Activated CD4-positive, alpha-beta T cell treated with anti-CD3 and anti-CD28 coated beads, Interleukin-2, Interleukin-4, amounts not matched to agents 100 ng/mL and 50 ng/mL, durations not matched to agents 16 hours and 8 hours (primary cell): ENCODE data around the gene DCST1.
A peak's percentile ranks its signal among the peaks of the same experiment; 100 is the strongest.

Experiments
- DNase-seq: peaks from one replicate; pipeline ENCODE4 v3.0.0-alpha.2; 2020; ENCODE audit warnings: low spot score

The DCST1 gene

GRCh38 chr1:155001675-155002463 is 31.8 kb upstream of the DCST1 start:
- DNase-seq: peak; percentile 99

DNA sequence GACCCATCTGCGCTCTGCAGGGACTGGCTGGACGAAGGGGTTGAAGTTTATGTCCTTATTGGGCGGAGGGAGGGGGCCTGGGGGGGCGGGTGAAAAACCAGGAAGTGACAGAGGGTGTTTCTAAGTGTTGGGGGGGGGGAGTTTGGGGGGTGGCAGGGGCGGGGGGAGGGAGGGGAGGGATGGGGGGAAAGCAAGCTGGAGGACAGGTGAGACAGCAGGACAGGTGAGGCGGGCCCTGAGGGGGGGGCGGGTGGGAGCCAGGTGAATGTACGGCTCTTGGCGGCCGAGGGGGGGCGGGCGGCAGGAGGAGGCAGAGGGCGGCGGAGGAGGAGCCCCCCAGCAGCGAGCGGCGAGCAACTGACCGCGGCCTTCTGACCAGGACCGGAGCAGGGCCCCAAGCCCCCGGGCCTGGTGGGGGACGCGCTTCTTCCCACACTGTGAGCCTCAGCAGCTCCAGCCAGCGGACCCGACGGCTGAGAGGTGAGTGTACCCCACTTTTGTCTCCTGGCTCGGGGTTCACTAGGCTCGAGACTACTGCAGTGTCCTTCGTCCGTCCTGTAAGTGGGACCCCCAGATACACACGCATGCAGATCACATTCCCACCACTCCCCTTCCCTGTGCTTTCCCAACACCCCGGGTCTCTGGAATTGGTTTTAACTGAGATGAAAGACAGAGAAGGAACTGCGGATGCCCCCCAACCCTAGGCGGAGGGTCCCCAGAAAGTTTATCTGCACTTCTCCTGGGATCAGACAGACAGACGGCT is 31.0 kb upstream of the DCST1 start, which contains the start of gene ZBTB7B:
Gene ZBTB7B (plus strand): TSS at position 339 of the 763 bp plus-strand sequence. CDS start 11,859 bp downstream, outside the sequence.
- DNase-seq: no peak

DNA sequence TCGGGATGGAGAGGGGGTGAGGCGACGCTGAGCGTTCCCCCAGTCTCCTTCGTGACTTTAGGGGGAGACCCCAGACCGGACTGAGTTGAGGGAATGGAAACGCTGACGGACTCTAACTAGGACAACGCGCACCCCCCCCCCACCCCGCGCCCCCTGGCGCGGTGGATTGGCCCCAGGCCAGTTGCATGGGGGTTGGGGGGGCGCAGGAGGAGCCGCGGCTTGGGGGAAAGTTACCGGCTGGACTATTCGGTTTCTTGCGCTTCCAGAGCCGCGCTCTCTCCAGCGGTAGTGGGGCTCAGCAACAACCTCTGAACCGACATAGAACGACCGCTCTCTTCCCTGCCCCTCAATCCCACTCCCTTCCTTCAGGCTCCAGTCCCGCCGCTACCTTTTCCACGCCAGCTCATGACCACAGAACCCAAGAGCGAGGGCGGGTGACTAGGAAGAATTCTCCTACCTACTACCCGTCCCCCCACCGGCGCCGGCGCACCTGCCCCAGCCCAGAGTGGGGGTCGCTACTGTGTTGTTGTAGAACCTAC is 30.3 kb upstream of the DCST1 start:
- no peak for DNase-seq

- no peak for DNase-seq
These were observed 29.8 kb upstream of the DCST1 start for GRCh38 chr1:155003766-155004351.

GRCh38 chr1:155004352-155005075 is 29.1 kb upstream of the DCST1 start:
- no peak for DNase-seq

DNA sequence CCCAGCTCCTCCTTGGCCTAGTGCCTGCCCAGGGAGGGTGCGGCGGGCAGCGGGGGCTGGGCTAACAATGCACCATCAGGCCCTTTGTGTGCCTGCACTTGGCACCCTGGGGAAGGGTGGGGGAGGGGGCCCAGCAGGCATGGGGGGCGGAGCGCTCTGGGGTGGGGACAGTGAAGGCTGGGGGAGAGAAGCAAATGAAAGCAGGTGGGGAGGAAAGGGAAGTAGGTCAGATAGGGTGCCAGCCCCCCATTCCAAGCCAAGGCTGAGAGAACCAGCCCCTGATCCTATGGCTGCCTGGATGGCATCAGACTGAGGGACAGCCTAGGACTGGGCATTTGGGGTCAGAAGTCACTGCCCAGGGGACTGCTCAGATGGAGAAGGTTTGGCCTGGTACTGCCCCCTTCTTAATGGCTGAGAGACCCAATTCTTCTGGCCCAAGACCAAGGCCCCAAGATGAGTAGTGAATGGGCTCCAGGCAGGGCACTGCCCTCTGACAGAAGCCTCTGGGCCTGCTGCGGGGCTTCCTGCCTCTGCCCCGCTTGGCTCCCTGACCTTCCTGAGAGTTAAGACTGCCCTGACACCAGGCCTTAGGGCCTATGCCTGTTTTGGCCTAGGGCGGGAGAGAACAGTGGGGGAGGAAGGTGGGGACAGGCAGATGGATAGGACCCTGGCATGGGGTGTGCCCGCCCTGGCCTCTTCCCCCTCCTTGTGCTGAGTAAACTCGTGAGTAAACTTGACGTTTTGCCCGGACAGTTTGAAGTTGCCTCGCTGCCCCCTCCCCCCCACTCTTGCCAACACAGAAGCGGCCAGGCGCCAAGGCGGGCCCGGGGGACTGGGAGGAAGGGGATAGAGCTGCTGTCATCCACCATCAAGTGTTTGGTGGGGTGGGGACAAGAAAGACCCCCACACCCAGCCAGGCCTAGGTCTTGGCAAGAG is 28.3 kb upstream of the DCST1 start:
- no peak for DNase-seq

GRCh38 chr1:155006601-155007101 is 27.0 kb upstream of the DCST1 start:
- DNase-seq: peak; percentile 79

GRCh38 chr1:155007251-155007828 is 26.3 kb upstream of the DCST1 start:
- no peak for DNase-seq

DNA sequence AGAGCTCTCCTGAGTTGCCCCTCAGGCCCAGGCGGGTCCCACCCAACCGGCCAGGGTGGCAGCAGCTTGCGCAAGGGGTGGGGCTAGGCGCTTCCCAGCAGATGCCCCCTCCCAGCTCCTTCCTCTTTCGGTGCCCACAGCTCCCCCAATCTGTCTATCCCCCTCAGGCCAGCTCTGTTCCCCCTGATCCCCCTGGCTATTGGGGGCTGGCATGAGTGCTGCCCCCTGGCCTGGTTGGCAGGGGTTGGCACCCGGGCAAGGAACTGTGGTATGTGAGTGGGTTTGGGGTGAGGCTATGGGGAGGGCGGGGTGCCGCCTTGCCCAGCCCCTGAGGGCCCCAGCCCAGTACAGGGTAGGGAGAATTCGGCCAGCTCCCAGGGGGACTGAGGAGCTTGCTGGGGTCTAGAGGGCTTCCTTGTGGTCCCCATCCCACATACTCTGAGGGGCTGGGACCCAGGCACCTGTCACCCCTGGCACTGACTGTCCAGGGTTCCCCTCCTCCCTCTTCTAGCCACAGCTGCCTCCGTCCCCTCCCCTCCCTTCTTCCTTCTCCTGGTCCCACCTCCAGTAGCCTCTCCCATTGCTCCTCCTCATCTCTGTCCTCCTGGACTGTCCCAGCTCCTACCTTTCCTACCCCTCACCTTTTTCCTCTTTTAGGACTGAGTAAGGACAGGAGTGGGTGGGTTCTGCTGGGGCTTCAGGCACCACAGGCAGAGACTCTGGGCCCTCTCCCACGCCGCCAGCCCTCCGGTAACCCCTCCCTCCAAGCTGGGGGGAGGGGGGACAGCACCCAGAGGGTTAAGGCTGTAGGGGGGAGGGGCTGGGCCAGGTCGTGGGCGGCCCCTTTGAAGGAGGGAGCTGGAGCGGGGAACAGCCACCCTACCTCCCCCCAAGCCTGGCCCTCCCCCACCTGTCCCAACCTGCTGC is 25.3 kb upstream of the DCST1 start:
- peak; percentile 79 for DNase-seq

GRCh38 chr1:155009221-155009711 is 24.4 kb upstream of the DCST1 start:
- DNase-seq: no peak

- no peak for DNase-seq
These were observed 23.9 kb upstream of the DCST1 start for GRCh38 chr1:155009742-155010141.

- DNase-seq: peak; percentile 61
These were observed 23.3 kb upstream of the DCST1 start for GRCh38 chr1:155010211-155010918.

DNA sequence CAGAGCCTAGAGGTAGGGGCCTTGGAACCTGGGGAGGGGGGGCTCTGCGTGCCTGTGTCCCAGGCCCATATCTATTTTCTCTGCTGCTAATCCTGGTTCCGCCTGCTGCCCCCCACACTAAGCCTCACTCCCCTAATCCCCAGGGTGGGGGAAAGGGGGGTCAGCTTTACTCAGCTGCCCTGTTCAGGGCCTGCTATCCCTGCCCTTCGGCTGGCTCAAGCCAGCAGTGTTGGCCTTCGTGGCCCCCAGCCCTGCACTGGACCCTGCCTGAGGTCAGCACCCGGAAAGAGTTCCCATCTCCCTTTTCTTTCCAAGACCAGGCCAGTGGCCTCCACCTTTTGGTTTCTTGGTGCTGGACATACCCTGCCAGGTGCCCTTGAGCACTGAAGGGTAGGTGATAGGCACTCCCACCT is 22.6 kb upstream of the DCST1 start:
- DNase-seq: no peak

DNA sequence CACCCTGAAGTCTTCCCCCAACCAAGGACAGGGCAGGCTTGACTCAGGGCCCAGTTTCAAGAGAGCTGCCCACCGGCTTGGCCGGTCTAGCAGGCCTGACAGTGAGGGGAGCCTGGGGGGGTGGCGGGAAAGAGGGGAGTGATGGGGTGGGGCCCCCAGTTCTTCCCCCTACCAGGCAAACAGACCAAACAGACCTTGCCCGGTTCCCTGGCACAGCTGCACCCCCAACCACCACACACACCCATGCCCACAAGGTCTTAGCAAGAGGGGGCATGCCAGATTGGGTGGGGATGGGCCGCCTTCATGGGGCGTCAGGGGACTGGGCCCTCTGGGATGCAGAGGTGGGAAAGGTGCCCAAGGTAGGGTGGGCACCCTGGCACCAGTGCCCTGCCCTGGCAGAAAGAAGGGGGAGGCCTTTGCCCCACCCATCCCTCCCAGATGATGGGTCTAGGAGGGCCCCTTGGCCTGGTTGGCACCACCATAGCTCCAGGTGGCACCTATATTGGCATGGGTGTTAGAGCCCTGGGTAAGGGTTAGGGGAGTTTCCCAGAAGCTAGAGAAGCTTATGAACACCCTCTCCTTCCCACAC is 22.1 kb upstream of the DCST1 start:
- DNase-seq: no peak

DNA sequence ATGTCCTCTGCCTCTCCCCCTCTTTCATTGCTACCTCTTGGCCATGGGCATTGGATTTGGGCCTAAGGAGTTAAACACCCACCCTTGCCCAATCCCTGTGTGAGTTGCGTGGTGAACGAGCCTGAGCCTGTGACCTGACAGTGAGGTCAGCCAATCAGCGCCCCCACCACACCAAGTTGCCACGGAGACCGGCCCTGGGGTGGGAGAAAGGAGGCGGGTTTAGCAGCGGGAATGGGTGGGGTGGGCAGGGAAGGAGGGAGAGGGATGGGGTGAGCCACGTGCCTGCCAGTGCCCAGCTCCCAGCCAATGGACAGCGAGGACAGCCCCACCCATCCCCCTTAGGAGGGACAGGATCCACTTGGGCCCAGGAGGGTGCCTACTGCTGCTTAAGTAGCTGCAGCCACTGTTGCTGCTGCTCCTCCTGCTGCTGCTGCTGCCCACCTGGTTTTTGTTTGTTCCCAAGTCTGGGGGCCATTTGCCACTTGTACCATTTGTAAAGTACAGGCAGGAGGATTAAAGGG is 21.5 kb upstream of the DCST1 start:
- DNase-seq: peak; percentile 71

DNA sequence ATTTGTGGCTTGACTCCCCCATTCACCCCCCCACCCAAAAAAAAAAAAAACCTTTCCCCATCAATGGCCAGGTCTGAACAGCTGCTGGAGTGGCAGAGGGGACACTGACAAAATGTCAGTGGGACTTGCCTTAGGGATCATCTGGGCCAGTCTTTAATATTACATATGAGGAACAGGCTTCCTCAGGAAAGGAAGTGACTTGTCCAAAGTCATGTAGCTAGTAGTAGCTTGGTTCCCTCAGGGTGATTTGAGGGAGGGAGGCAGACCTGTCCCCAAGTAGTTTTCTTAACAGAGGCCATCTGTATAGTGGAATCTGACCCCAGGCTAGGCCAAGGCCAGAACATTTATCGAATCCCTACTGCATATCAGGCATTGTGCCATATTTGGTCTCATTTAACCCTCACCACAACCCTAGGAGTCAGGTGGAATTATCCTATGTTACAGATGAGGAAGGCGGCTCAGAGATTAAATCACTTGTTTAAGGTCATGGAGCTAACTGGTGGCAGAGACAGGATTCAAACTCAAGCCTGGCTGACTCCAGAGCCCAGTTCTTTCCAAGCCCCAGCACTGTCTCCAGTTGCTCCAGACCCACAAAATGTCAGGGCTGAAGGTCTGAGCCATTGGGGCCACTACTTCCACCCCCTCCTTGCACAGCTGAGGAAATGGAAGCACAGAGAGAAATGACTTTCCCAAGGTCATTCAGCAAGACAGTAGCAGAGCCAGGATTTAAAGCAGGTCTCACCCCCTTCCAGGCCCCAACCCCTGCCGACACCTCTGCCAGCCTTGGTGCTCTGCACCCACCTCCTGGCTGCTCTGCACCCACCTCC is 20.6 kb upstream of the DCST1 start:
- no peak for DNase-seq

GRCh38 chr1:155013632-155014031 is 20.0 kb upstream of the DCST1 start:
- no peak for DNase-seq
